GM06990 (cell line): ENCODE results near the gene FMNL2.

Source experiments
- DNase-seq: peaks from one replicate; pipeline ENCODE4 v3.0.0-alpha.2; 2011; ENCODE audit not compliant: insufficient read length; ENCODE audit errors: extremely low read depth
- H3K27me3 ChIP-seq: replicated peaks from 2 replicates; pipeline ENCODE4 v1.6.0; 2011; ENCODE audit warnings: low read length; ENCODE audit not compliant: control insufficient read depth, insufficient read depth
- H3K36me3 ChIP-seq: 2 replicates; pipeline ENCODE4 v1.5.1; 2011; ENCODE audit warnings: low read length; ENCODE audit not compliant: control insufficient read depth, insufficient read depth
- H3K4me3 ChIP-seq: replicated peaks from 2 replicates; pipeline ENCODE4 v1.5.1; 2011; ENCODE audit warnings: low read depth, mild to moderate bottlenecking, control low read depth, low read length
- TF ChIP-seq, protein P1 (sequence below): IDR thresholded peaks from 2 replicates; pipeline ENCODE4 v1.5.1; 2011; ENCODE audit warnings: low read length, control low read depth, mild to moderate bottlenecking, inconsistent platforms; ENCODE audit not compliant: insufficient read depth, poor library complexity, severe bottlenecking

The FMNL2 gene

DNA sequence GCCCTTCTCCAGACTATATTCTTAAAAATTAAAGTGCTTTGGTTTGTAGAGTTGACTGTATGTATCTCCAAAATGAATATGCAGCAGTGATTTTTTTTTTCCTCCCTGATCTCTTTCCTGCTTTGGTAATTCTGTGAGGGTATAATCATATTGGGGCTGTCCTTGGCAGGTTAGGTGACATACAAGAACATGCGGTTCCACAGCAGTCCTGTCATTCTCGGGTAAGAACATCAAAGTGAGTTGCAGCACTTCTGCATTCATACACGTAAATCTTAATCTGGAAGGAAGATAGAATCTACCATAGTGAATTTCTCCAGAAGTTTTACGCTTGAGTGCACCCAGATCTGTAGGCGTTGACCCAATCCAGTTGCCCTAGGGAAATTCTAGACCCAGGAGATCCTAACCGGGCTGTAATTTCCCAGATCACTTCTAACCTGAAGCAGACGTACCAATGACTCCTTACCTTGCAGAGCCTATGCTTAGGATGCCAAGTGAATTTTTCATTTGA, 272.9 kb downstream of the FMNL2 start:
- DNase-seq, result no peak
- H3K4me3 ChIP-seq, result no peak overlapping the region
- no peaks in the 10 kb centered on the region for H3K27me3 ChIP-seq
- TF ChIP-seq, protein P1, sequence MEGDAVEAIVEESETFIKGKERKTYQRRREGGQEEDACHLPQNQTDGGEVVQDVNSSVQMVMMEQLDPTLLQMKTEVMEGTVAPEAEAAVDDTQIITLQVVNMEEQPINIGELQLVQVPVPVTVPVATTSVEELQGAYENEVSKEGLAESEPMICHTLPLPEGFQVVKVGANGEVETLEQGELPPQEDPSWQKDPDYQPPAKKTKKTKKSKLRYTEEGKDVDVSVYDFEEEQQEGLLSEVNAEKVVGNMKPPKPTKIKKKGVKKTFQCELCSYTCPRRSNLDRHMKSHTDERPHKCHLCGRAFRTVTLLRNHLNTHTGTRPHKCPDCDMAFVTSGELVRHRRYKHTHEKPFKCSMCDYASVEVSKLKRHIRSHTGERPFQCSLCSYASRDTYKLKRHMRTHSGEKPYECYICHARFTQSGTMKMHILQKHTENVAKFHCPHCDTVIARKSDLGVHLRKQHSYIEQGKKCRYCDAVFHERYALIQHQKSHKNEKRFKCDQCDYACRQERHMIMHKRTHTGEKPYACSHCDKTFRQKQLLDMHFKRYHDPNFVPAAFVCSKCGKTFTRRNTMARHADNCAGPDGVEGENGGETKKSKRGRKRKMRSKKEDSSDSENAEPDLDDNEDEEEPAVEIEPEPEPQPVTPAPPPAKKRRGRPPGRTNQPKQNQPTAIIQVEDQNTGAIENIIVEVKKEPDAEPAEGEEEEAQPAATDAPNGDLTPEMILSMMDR, result no peak
- H3K36me3 ChIP-seq, result no peaks in the 10 kb centered on the region

DNA sequence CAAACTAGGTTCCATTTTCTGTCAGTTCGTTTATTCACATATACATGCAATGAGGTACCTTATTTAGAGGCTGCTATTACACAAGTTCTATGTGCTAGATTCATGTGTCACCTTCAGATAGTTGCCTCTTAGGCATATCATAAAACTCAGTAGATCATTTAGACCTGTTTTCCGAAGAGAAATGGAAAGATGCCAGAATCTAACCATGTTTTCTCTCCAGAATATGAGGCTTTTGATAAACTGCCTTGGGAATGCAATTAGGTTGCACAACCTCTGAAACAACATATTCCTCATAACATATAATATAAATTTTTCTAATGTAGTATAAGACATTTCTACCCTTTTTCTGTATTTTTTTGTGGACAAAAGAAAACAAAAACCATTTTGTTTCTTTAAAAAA, 274.2 kb downstream of the FMNL2 start:
- no peaks in the 10 kb centered on the region for H3K36me3 ChIP-seq
- no peaks in the 10 kb centered on the region for H3K27me3 ChIP-seq
- TF ChIP-seq, protein P1, result no peak
- H3K4me3 ChIP-seq, result no peak overlapping the region
- no peak for DNase-seq

DNA sequence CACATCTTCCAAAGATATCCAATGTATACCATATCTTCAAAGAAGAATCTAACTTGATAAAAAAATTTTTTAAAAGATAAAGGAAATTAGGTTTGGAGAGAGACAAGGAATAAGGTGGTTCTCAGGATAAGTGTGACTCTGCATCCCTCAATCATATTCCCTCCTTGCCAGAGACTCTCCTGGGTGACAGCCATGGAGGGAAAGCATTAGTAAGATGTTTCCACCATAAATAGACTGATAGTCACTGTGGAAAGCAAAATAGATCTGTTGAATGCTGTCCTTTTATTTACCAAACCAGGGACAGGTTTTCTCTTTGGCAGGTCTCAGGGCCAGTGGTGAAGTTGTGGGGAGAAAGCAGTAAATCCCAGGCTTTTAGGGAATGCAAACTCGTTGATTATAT, 274.7 kb downstream of the FMNL2 start:
- Histone ChIP-seq H3K27me3 (no peaks in the 10 kb centered on the region), H3K4me3 (no peak overlapping the region), H3K36me3 (no peaks in the 10 kb centered on the region)
- TF ChIP-seq, protein P1, result no peak
- DNase-seq, result no peak

DNA sequence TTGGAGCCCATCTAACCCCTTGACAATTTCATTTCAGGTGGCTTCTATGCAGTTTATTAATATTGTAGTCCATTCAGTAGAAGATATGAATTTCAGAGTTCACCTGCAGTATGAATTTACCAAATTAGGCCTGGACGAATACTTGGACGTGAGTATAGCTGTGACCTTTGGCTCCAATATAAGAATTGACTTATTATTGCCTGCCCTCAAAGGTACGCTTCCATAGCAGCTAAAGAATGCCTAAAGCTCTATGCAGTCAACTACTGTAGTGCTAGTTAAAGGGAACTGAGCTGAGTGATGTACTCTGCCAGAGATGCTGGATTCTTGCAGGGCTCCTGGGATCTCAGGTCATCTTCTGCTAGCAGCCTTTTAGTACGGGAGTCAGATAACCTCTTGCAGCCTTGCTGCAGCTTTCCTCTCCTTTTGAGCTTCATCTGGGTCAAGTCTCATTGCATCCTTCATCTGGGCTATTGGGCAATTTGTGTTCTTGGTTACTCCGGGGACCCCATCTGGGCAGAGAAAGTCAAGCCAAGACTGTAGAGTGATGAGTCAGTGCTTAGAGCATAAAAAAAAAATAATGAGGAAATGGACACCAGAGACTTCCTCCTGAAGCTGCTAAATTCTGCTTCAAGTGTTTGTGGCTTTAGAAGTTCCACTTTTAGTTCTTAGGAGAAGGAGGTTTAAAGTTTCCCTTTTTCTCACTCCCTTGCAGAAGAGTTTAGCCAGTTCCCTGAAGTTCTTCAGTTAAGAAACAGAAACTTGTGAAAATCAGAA, 276.7 kb downstream of the FMNL2 start:
- Histone ChIP-seq H3K27me3 (no peaks in the 10 kb centered on the region), H3K4me3 (no peak overlapping the region), H3K36me3 (no peaks in the 10 kb centered on the region)
- TF ChIP-seq, protein P1, result no peak
- DNase-seq, result peak; percentile 51

DNA sequence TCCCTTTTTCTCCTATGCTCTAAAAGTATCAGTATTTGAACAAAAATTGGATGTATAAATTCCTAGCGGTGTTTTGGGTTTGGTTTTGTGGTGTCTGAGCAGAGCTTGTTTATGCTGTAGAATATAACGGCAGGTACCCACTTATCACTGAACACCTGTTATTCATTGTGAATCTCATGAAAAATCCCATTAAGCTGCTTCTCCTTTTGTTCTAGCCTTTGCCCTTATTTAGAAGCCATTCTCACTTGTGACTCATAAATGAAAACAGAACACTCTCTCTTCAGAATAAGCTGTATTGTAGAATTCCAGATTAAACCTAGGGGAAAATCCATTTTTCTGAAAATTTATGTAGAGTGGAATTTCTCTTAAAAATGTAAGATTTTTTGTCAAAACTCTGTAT, 278.3 kb downstream of the FMNL2 start:
- peak; percentile 37 for DNase-seq
- Histone ChIP-seq H3K27me3 (no peaks in the 10 kb centered on the region), H3K4me3 (no peak overlapping the region), H3K36me3 (no peaks in the 10 kb centered on the region)
- TF ChIP-seq, protein P1, result no peak
